Mesodermal cell (in vitro differentiated cells): ENCODE results near the gene DLGAP1.

Source experiments
- H3K27ac ChIP-seq: 2 replicates; pipeline ENCODE4 v1.7.0; 2013; ENCODE audit warnings: mild to moderate bottlenecking, low read depth, low read length, moderate library complexity; ENCODE audit not compliant: severe bottlenecking
- H3K36me3 ChIP-seq: 2 replicates; pipeline ENCODE4 v1.7.1; 2013; ENCODE audit warnings: mild to moderate bottlenecking, low read length, moderate library complexity; ENCODE audit not compliant: control insufficient read depth, insufficient read depth
- H3K4me1 ChIP-seq: one replicate; pipeline ENCODE4 v1.7.1; 2013; ENCODE audit warnings: mild to moderate bottlenecking, low read length; ENCODE audit not compliant: insufficient read depth, control insufficient read depth, poor library complexity, severe bottlenecking
- H3K4me3 ChIP-seq: 2 replicates; pipeline ENCODE4 v1.7.0; 2013; ENCODE audit warnings: low read length, control low read depth, mild to moderate bottlenecking; ENCODE audit not compliant: insufficient read depth, poor library complexity, severe bottlenecking; ENCODE audit errors: extremely low read depth
- H3K9me3 ChIP-seq: 2 replicates; pipeline ENCODE4 v1.7.1; 2013; ENCODE audit warnings: mild to moderate bottlenecking, low read length, moderate library complexity; ENCODE audit not compliant: control insufficient read depth
- WGBS, 2 experiments: methylation state at CpG; one replicate each; pipeline ENCODE4 v1.1.5; 2013; ENCODE audit warnings: missing lambda C conversion rate in 2 of 2; ENCODE audit not compliant: insufficient coverage in 2 of 2; 5-methylcytosine and 5-hydroxymethylcytosine counted together

DLGAP1 gene

DNA sequence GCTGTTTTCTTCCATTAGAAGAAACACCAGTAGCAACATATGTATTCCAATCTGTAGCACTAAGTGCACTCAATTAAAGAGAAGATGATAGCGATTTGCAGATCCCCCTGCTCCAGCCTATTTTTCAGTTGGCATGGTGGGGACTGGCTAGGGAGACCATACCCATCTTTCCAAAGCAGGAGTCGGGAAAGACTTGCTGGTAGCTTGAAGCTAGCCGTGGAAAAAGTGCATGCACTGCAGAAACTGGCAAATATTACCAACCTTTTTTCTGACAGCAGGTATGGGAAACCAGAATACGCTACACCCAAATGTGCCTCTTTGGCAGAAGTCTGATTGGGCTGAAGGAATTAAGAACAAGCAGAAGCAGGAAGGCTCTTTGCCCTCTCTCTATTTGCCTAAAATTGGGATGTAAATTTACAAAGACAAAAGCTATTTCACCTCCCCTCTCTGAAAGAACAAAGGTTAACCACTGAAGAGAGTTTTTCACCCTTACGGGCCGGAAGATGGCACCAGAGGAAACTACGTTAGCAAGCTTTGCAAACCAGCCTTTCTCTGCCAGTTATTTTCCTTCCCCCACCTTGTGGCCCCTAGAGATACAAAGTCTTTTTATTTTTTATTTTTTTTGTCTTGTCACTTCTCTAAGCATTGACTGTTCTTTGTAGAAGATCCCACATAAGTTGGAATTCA lies 273.1 kb downstream of the DLGAP1 start:
- no peak overlapping the region for H3K4me3 ChIP-seq
- no peak overlapping the region for H3K27ac ChIP-seq
- H3K36me3 ChIP-seq: no peaks in the 10 kb centered on the region
- no peaks in the 10 kb centered on the region for H3K4me1 ChIP-seq
- peaks cover 7% of the 10 kb centered on the region for H3K9me3 ChIP-seq
- 44 to 76% methylated on average over 3 to 4 of the region's 7 CpGs for WGBS, 2 experiments

GRCh38 chr18:4181086-4181485 lies 274.0 kb downstream of the DLGAP1 start:
- Histone ChIP-seq H3K27ac (no peak overlapping the region), H3K36me3 (no peaks in the 10 kb centered on the region), H3K9me3 (peaks cover 2% of the 10 kb centered on the region), H3K4me1 (no peaks in the 10 kb centered on the region), H3K4me3 (no peak overlapping the region)
- 60 to 90% methylated on average over 1 to 2 of the region's 3 CpGs for WGBS, 2 experiments

GRCh38 chr18:4172196-4173100 lies 282.7 kb downstream of the DLGAP1 start:
- Histone ChIP-seq H3K9me3 (no peaks in the 10 kb centered on the region), H3K4me3 (no peak overlapping the region), H3K4me1 (no peaks in the 10 kb centered on the region), H3K27ac (no peak overlapping the region), H3K36me3 (no peaks in the 10 kb centered on the region)
- 86 to 100% methylated on average over 1 to 2 of the region's 6 CpGs for WGBS, 2 experiments

DNA sequence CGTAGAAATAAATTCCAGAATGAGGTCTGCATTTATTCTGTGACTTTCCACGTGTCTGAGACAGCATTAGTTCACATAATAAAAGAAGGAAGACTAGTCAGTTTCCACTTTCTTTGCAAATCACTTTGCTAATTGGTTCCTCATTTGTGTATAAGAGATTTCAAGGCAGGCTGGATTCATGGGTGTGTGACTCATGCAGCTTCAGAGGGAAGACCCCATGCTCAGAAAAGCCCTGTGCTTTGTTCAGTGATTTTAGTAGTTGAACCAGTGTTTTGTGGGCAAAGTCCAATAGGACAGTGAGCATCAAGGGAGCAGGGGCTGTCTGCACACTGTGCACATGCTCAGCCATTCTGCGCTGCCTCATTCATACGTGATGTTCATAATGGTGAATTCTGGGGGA lies 297.8 kb downstream of the DLGAP1 start:
- Histone ChIP-seq H3K4me1 (no peaks in the 10 kb centered on the region), H3K4me3 (no peak overlapping the region), H3K27ac (no peak overlapping the region), H3K36me3 (no peaks in the 10 kb centered on the region), H3K9me3 (no peaks in the 10 kb centered on the region)
- 80 to 88% methylated on average over 2 to 4 of the region's 4 CpGs for WGBS, 2 experiments

GRCh38 chr18:4146797-4147196 lies 308.3 kb downstream of the DLGAP1 start:
- H3K4me3 ChIP-seq: no peak overlapping the region
- H3K27ac ChIP-seq: no peak overlapping the region
- no peaks in the 10 kb centered on the region for H3K4me1 ChIP-seq
- no peaks in the 10 kb centered on the region for H3K9me3 ChIP-seq
- no CpG with 5 or more reads among the region's 1 CpG for WGBS, 2 experiments
- no peaks in the 10 kb centered on the region for H3K36me3 ChIP-seq

GRCh38 chr18:4144201-4144600 lies 310.9 kb downstream of the DLGAP1 start:
- H3K9me3 ChIP-seq: no peaks in the 10 kb centered on the region
- WGBS, 2 experiments: no CpG with 5 or more reads among the region's 1 CpG
- H3K27ac ChIP-seq: no peak overlapping the region
- H3K4me3 ChIP-seq: no peak overlapping the region
- no peaks in the 10 kb centered on the region for H3K36me3 ChIP-seq
- H3K4me1 ChIP-seq: no peaks in the 10 kb centered on the region

- H3K9me3 ChIP-seq: no peaks in the 10 kb centered on the region
- no peak overlapping the region for H3K4me3 ChIP-seq
- 85 to 100% methylated on average over 1 of the region's 1 CpG for WGBS, 2 experiments
- no peak overlapping the region for H3K27ac ChIP-seq
- no peaks in the 10 kb centered on the region for H3K36me3 ChIP-seq
- no peaks in the 10 kb centered on the region for H3K4me1 ChIP-seq
Observed at GRCh38 chr18:4143585-4143984, 311.5 kb downstream of the DLGAP1 start.

- Histone ChIP-seq H3K9me3 (no peaks in the 10 kb centered on the region), H3K4me1 (no peaks in the 10 kb centered on the region), H3K27ac (no peak overlapping the region), H3K4me3 (no peak overlapping the region), H3K36me3 (no peaks in the 10 kb centered on the region)
- WGBS, 2 experiments: 93 to 95% methylated on average over 3 to 5 of the region's 5 CpGs
Observed at GRCh38 chr18:4142876-4143275, 312.2 kb downstream of the DLGAP1 start.

GRCh38 chr18:4134700-4135099 lies 320.4 kb downstream of the DLGAP1 start:
- no peak overlapping the region for H3K4me3 ChIP-seq
- no peaks in the 10 kb centered on the region for H3K9me3 ChIP-seq
- 59 to 70% methylated on average over 3 of the region's 6 CpGs for WGBS, 2 experiments
- H3K36me3 ChIP-seq: no peaks in the 10 kb centered on the region
- no peak overlapping the region for H3K27ac ChIP-seq
- no peaks in the 10 kb centered on the region for H3K4me1 ChIP-seq

DNA sequence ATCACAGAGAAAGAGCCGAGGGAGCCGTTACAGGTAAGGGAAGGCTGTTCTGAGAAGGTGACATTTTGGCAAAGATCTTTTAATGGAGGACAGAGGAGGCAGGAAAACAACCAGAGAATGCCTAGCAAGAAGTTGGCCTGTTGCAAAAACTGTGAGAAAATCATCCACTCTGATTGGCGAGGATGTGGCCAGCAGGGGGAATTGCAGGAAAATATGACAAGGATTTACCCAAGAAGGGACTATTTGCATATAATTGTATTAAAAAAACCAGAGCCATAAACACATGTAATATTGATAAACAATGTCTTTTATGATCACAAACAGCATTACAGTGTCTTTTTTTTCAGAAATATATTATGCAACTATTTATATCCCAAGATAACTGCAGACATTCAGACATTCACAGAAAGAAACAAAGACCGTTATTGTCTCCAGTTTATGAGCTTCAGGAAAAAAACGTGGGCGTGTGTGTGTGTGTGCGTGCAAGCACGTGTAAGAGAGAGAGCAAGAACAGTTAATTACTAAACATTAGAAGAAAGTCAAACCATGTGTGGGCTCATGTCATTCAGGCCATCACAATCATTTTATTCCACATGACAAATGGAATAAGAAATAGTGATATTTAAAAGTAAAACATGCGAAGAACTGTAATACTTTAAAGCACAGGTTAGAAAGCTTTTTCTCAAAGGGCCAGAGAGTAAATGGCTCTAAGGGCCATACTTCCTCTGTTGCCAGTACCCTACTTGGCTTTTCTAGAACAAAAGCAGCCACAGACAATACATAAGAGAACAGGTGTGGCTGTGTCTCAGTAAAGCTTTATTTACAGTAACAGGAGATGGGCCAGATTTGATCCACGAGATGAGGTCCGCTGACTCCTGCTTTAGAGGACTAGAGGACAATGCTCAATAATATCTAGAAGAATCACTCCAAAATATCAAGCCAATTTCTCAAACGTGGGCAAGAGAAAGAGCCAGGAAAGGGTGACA lies 324.1 kb downstream of the DLGAP1 start:
- no peaks in the 10 kb centered on the region for H3K36me3 ChIP-seq
- no peaks in the 10 kb centered on the region for H3K4me1 ChIP-seq
- no peak overlapping the region for H3K27ac ChIP-seq
- 78 to 96% methylated on average over 4 to 5 of the region's 12 CpGs for WGBS, 2 experiments
- H3K9me3 ChIP-seq: no peaks in the 10 kb centered on the region
- H3K4me3 ChIP-seq: no peak overlapping the region
